ENCODE data around the gene AMHR2.
A peak's percentile ranks its signal among the peaks of the same experiment; 100 is the strongest.
"Not testable (repeated sequence)": the region's sequence is repeated elsewhere in the genome, so short reads cannot be mapped to it uniquely, and the experiment has no call there.

The AMHR2 gene

DNA sequence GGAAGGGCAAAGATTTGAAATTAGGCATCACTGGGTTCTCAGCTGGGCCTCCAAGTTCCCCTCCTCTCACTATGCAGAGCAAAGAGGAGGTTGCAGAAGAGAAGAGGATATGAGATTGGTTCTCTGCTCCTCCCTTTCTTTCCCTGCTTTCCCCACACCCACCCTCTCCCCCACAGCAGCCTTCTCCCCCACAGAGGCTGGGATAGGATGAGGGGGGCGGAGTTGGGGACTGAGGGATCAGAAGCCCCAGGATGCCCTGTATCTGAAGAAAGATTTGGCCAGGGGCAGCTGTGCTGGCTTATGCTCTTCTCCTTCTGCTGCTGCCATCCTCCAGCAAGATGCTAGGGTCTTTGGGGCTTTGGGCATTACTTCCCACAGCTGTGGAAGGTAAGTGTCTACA lies at the start of gene AMHR2:
TSS of gene AMHR2 (plus strand) at position 259 of the 400 bp plus-strand sequence. CDS start at position 339, 80 bp downstream.
- DNase-seq = no peak

GRCh38 chr12:53374277-53374676 lies 49.4 kb upstream of the AMHR2 start:
- not testable (repeated sequence) for DNase-seq

DNA sequence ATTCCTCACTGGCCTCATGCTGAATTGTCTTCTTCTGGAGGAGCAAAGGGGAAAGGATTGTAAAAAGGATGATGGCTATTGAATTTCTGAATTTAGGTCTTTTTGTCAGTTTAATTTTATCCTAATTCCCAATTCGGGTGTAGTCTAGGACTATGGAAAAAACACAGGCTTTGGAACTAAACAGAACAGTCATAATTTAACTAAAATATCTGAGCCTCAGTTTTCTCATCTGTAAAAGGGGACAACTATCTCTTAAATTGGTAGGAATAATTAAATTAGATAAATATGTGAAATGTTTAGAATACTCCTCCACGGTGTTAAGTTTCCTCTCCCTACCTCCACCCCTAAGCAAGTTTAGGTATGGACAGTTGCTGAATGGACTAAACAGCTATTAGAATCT lies 46.9 kb upstream of the AMHR2 start:
- no peak for DNase-seq

DNA sequence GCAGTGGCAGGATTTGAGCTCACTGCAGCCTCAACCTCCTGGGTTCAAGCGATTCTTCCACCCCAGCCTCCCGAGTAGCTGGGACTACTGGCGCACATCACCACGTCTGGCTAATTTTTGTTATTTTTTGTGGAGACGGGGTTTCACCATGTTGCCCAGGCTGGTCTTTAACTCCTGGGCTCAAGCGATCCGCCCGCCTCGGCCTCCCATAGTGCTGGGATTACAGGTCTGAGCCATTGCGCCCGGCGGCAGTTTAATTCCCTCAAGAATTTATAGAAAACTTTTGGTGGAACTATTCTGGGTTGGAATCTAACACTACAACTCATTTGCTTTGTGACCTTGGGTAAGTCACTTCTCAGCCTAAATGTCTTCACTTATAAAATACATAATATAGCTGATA lies 45.4 kb upstream of the AMHR2 start:
- no peak for DNase-seq

- DNase-seq = peak; percentile 60 to 77 (median 67)
These were observed 44.8 kb upstream of the AMHR2 start for GRCh38 chr12:53378724-53379388.

DNA sequence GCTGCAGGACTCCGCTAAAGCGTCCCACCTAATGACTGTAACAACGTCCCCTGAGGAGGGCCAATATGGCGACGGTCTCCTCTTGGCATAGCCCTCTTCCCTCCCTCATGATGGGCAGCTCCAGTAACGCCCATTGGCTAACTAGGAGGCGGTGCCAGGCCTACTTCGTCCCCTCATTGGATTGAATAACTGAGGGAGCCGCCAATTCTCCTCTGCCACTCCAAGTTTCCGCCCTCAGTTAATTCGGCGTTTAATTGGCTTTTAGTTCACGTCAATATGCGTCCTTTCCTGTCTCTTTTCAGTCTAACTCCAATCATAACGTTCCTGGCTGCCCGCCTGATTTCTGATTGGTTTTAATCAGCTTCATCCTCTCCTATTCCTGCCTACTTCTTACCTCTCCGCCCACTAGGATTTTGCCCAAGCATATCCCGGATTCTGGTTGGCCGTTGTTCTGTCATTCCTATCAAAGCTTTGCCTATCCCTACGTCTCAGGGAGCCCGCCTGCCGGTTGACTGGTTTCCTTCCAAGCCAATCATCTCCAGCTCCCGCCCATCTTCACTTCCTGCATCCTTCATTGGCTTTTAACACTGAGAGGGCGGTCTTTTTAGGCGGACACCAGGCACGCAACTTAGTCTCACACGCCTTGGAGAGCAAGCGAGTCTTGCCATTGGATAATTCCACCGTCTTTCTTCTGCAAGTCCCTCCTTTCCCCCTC lies 44.1 kb upstream of the AMHR2 start:
- peak; percentile 100 for DNase-seq

GRCh38 chr12:53380104-53380793 lies 43.4 kb upstream of the AMHR2 start, which contains the start of gene SP1:
Gene SP1, plus strand, starts transcription at chr12:53380176. Its CDS starts 116 bp downstream, at chr12:53380292.
- DNase-seq = peak; percentile 93 to 96 (median 94)

DNA sequence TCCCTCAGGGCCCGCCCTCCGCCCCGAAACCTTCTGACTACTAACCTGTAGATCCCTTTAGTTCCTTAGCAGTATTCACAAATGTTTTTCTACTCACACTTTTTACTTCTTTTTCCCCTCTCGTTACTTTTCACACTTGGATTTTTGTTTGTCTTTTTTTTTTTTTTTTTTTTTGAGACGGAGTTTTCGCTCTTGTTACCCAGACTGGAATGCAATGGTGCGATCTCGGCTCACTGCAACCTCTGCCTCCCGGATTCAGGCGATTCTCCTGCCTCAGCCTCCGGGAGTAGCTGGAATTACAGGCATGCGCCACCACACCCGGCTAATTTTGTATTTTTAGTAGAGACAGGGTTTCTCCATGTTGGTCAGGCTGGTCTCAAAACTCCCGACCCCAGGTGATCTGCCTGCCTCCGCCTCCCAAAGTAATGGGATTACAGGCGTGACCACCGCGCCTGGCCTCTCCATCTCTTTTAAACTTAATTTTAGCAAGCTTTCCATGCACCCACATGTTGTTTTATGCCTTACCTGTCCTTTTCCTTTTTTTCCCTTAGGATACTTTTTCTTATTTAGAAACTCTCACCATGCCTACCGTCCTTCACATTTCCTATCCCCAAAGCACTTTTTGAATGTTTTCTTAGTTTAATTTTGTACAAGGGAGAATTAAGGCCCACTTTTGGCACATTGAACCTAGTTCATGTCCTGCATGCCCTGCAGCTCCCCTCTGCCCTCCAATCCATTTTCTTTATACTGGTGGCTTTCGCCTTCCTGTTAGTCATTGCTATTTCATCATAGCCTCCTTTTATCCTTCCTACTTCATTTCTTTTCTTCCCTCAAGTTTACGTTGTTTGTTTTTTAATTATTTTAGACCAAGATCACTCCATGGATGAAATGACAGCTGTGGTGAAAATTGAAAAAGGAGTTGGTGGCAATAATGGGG lies 42.6 kb upstream of the AMHR2 start:
- DNase-seq = no peak

GRCh38 chr12:53381731-53382630 lies 41.7 kb upstream of the AMHR2 start:
- DNase-seq = peak in 1 of 3 experiments; percentile 21

DNA sequence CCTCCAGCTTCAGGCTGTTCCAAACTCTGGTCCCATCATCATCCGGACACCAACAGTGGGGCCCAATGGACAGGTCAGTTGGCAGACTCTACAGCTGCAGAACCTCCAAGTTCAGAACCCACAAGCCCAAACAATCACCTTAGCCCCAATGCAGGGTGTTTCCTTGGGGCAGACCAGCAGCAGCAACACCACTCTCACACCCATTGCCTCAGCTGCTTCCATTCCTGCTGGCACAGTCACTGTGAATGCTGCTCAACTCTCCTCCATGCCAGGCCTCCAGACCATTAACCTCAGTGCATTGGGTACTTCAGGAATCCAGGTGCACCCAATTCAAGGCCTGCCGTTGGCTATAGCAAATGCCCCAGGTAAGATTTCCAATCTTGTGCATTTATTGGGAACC lies 40.4 kb upstream of the AMHR2 start:
- DNase-seq = no peak

DNA sequence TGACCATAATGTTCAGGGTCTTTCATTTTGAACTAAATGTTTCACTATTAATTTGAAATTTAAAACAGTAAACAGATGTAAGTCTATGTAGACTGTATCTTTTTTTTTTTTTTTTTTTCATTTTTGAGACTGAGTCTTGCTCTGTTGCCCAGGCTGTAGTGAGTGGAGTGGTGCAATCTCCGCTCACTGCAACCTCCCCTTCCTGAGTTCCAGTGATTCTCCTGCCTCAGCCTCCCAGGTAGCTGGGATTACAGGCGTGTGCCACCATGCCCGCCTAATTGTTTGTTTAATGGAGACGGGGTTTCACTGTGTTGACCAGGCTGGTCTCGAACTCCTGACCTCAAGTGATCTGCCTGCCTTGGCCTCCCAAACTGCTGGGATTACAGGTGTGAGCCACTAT lies 37.3 kb upstream of the AMHR2 start:
- not testable (repeated sequence) for DNase-seq

- DNase-seq = no peak
These were observed 34.7 kb upstream of the AMHR2 start for GRCh38 chr12:53388932-53389331.

- no peak for DNase-seq
These were observed 34.0 kb upstream of the AMHR2 start for GRCh38 chr12:53389702-53390101.

DNA sequence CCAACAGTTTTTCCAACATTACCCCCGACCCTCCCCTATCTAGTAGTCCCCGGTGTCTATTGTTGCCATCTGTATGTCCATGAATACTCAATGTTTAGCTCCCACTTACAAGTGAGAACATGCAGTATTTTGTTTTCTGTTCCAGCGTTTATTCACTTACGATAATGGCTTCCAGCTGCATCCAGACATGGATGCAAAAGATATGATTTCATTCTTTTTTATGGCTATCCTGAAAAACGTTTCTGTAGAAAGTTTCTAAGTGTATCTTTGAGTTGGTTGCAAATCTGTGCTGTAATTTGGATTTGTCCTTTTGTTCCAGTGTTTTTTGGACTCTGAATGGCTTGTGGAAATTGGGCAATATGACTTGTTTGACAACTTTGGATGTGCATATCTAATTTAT lies 31.9 kb upstream of the AMHR2 start:
- DNase-seq = no peak

DNA sequence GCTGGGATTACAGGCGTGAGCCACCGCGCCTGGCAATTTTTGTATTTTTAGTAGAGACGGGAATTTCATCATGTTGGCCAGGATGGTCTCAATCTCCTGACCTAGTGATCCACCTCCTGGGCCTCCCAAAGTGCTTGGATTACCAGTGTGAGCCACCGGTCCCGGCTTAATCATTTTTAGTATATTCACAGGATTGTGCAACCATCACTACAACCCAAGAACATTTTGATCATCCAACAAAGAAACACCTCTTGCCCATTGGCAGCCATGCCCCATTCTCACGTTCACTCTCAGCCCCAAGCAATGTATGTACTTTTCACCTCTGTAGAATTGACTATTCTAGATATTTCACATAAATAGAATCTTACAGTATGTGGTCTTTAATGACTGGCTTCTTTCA lies 23.8 kb upstream of the AMHR2 start:
- no peak for DNase-seq

DNA sequence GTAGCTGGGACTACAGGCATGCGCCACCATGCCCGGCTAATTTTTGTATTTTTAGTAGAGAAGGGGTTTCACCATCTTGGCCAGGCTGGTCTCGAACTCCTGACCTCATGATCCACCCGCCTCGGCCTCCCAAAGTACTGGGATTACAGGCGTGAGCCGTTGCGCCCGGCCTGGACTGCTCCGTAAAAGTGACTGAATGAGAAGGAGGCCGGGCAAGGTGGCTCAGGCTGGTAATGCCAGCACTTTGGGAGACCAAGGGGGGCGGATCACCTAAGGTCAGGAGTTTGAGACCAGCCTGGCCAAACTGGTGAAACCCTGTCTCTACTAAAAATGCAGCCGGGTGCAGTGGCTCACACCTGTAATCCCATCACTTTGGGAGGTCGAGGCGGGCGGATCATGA lies 21.3 kb upstream of the AMHR2 start:
- not testable (repeated sequence) for DNase-seq

GRCh38 chr12:53402871-53403270 lies 20.8 kb upstream of the AMHR2 start:
- DNase-seq = no peak

DNA sequence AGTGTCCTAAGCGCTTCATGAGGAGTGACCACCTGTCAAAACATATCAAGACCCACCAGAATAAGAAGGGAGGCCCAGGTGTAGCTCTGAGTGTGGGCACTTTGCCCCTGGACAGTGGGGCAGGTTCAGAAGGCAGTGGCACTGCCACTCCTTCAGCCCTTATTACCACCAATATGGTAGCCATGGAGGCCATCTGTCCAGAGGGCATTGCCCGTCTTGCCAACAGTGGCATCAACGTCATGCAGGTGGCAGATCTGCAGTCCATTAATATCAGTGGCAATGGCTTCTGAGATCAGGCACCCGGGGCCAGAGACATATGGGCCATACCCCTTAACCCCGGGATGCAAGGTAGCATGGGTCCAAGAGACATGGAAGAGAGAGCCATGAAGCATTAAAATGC lies 12.7 kb upstream of the AMHR2 start:
- no peak for DNase-seq

DNA sequence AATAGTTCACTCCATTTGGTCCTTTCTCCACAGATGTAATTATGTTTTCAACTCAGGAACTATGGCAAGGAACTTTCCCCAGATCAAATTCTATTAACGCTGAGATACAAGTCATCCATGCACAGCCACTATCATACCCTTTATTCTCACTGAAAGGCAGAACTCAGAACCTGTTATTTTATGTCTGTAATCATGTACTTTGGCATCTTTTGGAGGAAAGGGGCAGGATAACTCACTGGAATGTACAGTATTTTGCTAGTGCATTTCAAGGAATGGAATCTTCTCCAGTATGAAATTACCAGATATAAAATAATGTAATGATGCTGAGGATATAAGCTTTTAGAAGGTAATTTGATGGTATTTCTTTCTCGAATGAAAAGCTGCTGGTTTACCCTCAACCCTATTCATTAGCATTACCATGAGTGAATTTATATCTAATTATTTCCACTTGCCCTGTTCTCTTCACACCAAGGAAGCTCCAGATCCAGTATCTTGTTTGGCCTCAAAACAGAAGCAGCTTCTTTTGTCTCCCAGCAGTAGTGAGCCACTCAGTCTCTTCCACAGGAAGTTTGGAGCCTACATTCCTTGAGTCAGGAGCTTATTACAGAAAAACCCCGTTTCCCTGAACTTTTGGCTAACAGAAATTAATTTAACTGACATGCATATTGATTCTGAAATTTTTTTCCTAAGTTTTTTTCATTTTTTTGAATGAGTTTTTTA lies 10.0 kb upstream of the AMHR2 start:
- DNase-seq = no peak

DNA sequence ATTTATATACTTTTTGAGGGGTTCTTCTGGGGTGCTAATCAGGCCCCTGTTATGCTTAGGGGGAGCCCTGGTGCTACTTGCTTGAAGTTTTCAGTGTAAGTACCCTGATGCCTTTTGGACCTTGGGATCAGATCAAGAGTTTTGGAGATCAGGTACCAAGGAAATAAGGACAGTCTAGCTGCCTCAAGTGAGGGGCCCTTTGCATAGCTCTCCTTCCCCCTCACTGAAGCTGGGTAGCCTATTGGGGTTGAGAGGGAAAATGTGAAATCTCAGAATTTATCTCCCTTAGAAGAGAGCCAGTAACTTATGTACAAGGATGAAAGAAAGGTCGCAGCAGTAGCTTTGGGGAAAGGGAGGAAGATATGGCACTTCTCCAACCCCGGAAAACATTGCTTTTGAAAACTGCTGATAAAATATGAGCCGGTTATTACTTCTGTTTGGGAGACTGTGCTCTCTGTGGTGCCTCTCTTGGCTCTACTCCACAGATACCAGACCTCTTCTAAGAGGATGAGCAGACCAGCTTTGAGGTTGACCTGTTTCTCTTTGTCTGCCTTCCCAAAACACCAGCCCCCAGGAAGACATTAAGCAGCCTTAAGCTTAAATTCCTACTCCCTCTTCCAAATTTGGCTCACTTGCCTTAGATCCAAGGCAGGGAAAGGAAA lies 8.8 kb upstream of the AMHR2 start:
- no peak for DNase-seq

All from NCI-H1417 (cell line).